H1 (cell line): ENCODE measurements around the gene ABHD16A. TPM values are rescaled to one million over a fixed set of nuclear protein-coding genes. Genes with fewer than 3 reads are reported as not detected.

Experiments used
- CEBPB ChIP-seq: IDR thresholded peaks from 2 replicates; pipeline ENCODE4 v1.6.1; 2012; ENCODE audit warnings: low read depth, low read length
- CHD1 ChIP-seq: IDR thresholded peaks from 2 replicates; pipeline ENCODE4 v1.6.1; 2012; ENCODE audit warnings: low read depth, low read length, improper control_type of control experiment
- KDM1A ChIP-seq: fragments of 200-600, 300-600 bp; sonication (generic); IDR thresholded peaks from 2 replicates; pipeline ENCODE4 v1.7.1; 2016; ENCODE audit warnings: mild to moderate bottlenecking, low read length, borderline replicate concordance
- MAX ChIP-seq: IDR thresholded peaks from 2 replicates; pipeline ENCODE4 v1.6.1; 2012; ENCODE audit warnings: inconsistent platforms
- NRF1 ChIP-seq: IDR thresholded peaks from 2 replicates; pipeline ENCODE4 v1.6.1; 2011; ENCODE audit warnings: mild to moderate bottlenecking, low read depth, low read length, improper control_type of control experiment
- SP1 ChIP-seq: IDR thresholded peaks from 2 replicates; pipeline ENCODE4 v1.6.1; 2011; ENCODE audit warnings: low read depth, low read length
- TAF1 ChIP-seq: IDR thresholded peaks from 2 replicates; pipeline ENCODE4 v1.6.1; 2011; ENCODE audit warnings: mild to moderate bottlenecking, low read depth, low read length
- TAF7 ChIP-seq: optimal IDR thresholded peaks from 2 replicates; pipeline ENCODE3; 2011; ENCODE audit warnings: low read depth, mild to moderate bottlenecking, inconsistent platforms, low read length, moderate library complexity, borderline replicate concordance
- polyA plus RNA-seq, 7 experiments: library from polyadenylated mRNA; depleted of rRNA in 3 of 7; stranded (reverse) in 5 of 7; unstranded in 2 of 7; fragments of >200 nt in 5 of 7; fragments of 200-250 nt in 2 of 7; gene quantifications; 1 replicate in 5 of 7; 2 replicates in 1 of 7; 4 replicates in 1 of 7; pipeline versions ENCODE4 v1.2.1 to v1.2.3, GENCODE V29; 2011 to 2013; ENCODE audit warnings: missing spikeins in 2 of 7, mixed read lengths in 2 of 7
- total RNA-seq: library from RNA; stranded (reverse); fragmentation: NEBNext Ultra II Directional; extraction: Animal tissue kit (Norgen Biotek cat#: 25700); gene quantifications from 2 replicates; pipeline ENCODE4 v1.2.1, GENCODE V29; 2021
- TF ChIP-seq, protein P1 (sequence below): IDR thresholded peaks from 2 replicates; pipeline ENCODE4 v1.6.1; 2011; ENCODE audit warnings: low read depth, mild to moderate bottlenecking, low read length; ENCODE audit not compliant: insufficient read depth

The ABHD16A gene
- total and polyA plus RNA-seq, 2 of the 8 experiments (the other 6 are each of a cell fraction or from before 2014, with no cell fraction given) = 32.9 to 40.2 TPM

DNA sequence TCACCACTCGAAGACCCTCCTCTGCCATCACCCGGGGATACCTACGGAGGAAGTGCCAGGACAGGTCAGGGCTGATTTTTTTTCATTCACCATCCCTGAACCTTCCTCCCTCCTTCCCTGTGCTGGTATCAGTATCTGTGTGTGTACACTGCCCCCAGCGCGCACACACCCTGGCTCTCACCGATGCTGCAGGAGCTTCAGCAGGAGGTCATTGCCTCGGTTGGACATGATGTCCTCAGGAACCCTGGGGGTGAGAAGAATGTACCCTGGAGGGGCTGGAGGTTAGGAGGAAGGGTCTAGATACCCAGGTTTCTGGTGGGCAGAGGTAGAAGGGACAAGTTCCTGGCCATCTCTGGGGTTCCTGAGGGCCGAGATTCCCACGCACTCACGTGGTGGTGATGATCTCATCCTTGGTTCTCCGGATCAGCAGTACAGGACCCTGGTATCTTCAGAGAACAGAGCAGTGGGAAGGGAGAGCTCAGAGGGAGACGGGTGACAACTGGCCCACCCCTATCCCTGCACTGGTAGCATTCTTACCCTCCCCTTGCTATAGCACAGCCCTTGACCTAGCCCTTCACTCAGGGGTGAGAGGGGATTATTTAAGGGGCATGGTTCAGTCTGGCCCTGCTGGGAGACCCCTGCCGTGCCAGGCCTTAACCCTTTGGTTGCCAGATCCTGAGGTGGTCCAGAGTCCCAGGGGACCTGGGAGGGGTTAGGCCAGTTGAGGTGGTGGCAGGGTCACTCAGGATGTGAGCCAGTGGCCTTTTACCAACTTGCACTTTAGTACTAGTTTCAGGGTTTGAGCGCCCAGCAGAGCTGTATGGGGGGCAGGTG, 15.0 kb downstream of the ABHD16A start (continued):
- TF ChIP-seq CHD1 (no peak), MAX (no peak), SP1 (no peak), NRF1 (no peak), TAF7 (no peak), CEBPB (no peak), KDM1A (no peak), TAF1 (no peak)
- TF ChIP-seq, protein P1, sequence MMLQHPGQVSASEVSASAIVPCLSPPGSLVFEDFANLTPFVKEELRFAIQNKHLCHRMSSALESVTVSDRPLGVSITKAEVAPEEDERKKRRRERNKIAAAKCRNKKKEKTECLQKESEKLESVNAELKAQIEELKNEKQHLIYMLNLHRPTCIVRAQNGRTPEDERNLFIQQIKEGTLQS = no peak
- TF ChIP-seq, all 59 proteins: peak for 0
